Panc1 (cell line): ENCODE measurements around the gene TNFAIP8L1. TPM values are rescaled to one million over a fixed set of nuclear protein-coding genes. Genes with fewer than 3 reads are reported as not detected.
A peak's percentile ranks its signal among the peaks of the same experiment; 100 is the strongest.

Experiments
- ATAC-seq: fragments of 200-7000 bp; cut with Tn5 transposase; 2 replicates; pipeline ENCODE4 v1.9.1; 2020; ENCODE audit warnings: mild to moderate bottlenecking, moderate library complexity
- BruUV-seq: library from RNA; stranded (reverse); fragments of 400-500 nt; replicated peaks from 2 replicates; lab custom pipeline; 2021; lab: Mats Ljungman, UMichigan
- CTCF ChIA-PET: fragments of 300-600 bp; sonication (Branson Sonifier 250); formaldehyde crosslinking; loops from one replicate; lab custom pipeline; 2022; ENCODE audit warnings: antibody characterized with exemption; lab: Charles Lee
- POLR2A ChIA-PET: fragments of 300-600 bp; sonication (Branson Sonifier 250); formaldehyde crosslinking; loops from one replicate; lab custom pipeline; 2022; ENCODE audit warnings: antibody characterized with exemption; lab: Charles Lee
- DNase-seq: peaks from one replicate; pipeline ENCODE4 v3.0.0-alpha.2; 2010; ENCODE audit warnings: low read depth, low spot score
- H3K27ac ChIP-seq: 2 replicates; pipeline ENCODE4 v1.5.1; 2011; ENCODE audit warnings: mild to moderate bottlenecking, low read length, inconsistent platforms
- H3K27me3 ChIP-seq: fragments of 200-500 bp; sonication (Bioruptor generic); 2 replicates; pipeline ENCODE4 v1.6.0; 2014; ENCODE audit warnings: low read length, inconsistent platforms; ENCODE audit not compliant: control insufficient read depth, insufficient read depth
- H3K36me3 ChIP-seq: fragments of 200-500 bp; sonication (Bioruptor generic); 2 replicates; pipeline ENCODE4 v1.5.1; 2014; ENCODE audit warnings: inconsistent platforms, mild to moderate bottlenecking, low read length, moderate library complexity; ENCODE audit not compliant: control insufficient read depth, insufficient read depth
- H3K4me1 ChIP-seq: 2 replicates; pipeline ENCODE4 v1.5.1; 2011; ENCODE audit warnings: inconsistent platforms, mild to moderate bottlenecking, low read length, moderate library complexity; ENCODE audit not compliant: control insufficient read depth, insufficient read depth
- H3K4me3 ChIP-seq, 2 experiments: 2 replicates each; pipeline ENCODE4 v1.5.1; 2011 to 2012; ENCODE audit warnings: low read depth in 2 of 2, low read length in 2 of 2, mild to moderate bottlenecking in 2 of 2, inconsistent platforms in 1 of 2, moderate library complexity in 1 of 2
- H3K9me3 ChIP-seq: fragments of 200-500 bp; sonication (Bioruptor generic); 2 replicates; pipeline ENCODE4 v1.5.1; 2014; ENCODE audit warnings: low read depth, mild to moderate bottlenecking, inconsistent platforms, low read length, moderate library complexity; ENCODE audit not compliant: control insufficient read depth, insufficient read depth
- CTCF ChIP-seq: fragments of 450-650 bp; IDR thresholded peaks from 2 replicates; pipeline ENCODE4 v1.5.1; 2017; ENCODE audit warnings: mild to moderate bottlenecking
- POLR2AphosphoS5 ChIP-seq: IDR thresholded peaks from 2 replicates; pipeline ENCODE4 v1.6.1; 2012; ENCODE audit warnings: mild to moderate bottlenecking, low read depth, low read length, moderate library complexity
- REST ChIP-seq, 2 experiments: IDR thresholded peaks; 2 replicates each; pipeline ENCODE4 v1.6.1; 2011 to 2012; ENCODE audit warnings: low read depth in 2 of 2, control low read depth in 1 of 2, low read length in 1 of 2, mild to moderate bottlenecking in 1 of 2, moderate library complexity in 1 of 2; ENCODE audit not compliant: insufficient read depth in 1 of 2
- SIN3A ChIP-seq: IDR thresholded peaks from 2 replicates; pipeline ENCODE4 v1.6.1; 2012; ENCODE audit warnings: low read depth, mild to moderate bottlenecking, low read length, moderate library complexity, borderline replicate concordance; ENCODE audit not compliant: insufficient read depth
- TCF7L2 ChIP-seq: IDR thresholded peaks from 2 replicates; pipeline ENCODE4 v1.6.1; 2011; ENCODE audit warnings: mild to moderate bottlenecking, low read depth, low read length, inconsistent platforms
- in situ Hi-C: cut with HindIII; loops from 2 replicates; pipeline ENCODE4 v1.10.0; 2016; ENCODE audit warnings: low sequenced_read_pairs, low pct_unique_long_range_greater_than_20kb
- intact Hi-C: fragments of 100-400 bp; cut with micrococcal nuclease; formaldehyde crosslinking; loops from one replicate; pipeline ENCODE4 v1.10.0; 2022; ENCODE audit not compliant: unreplicated experiment
- total RNA-seq: library from RNA; stranded (reverse); gene quantifications from one replicate; pipeline ENCODE4 v1.2.1, GENCODE V29; 2021; ENCODE audit not compliant: unreplicated experiment

Gene TNFAIP8L1
- total RNA-seq, 1 experiment from 2014 or later, result 4.8 TPM

- TF ChIP-seq REST (IDR thresholded peaks at IDR 0.05; ENCODE audit: insufficient read depth in 1 of 2, low read depth in 2 of 2, low read length in 1 of 2) (no peak), CTCF (peak; percentile 72; the same call in 1 of the 2 replicates)
- in situ Hi-C loops, result no loop called here
- DNase-seq, result no peak
- Histone ChIP-seq H3K4me1 (no peaks in the 10 kb centered on the region), H3K9me3 (no peaks in the 10 kb centered on the region), H3K27me3 (no peaks in the 10 kb centered on the region), H3K4me3 (no peak overlapping the region), H3K27ac (no peak overlapping the region), H3K36me3 (no peaks in the 10 kb centered on the region)
- no TSS peak for BruUV-seq
- CTCF ChIA-PET, result interaction anchor here (0.6 to 1.1 kb wide), 2 partner anchors 12 to 36 kb away, joined by 7 read pairs; no protein-coding TSS in a partner anchor
- intact Hi-C loops, result no loop called here
- peak; percentile 87 for ATAC-seq
- POLR2A ChIA-PET, result no interaction called here
These were observed 21.0 kb downstream of the TNFAIP8L1 start for GRCh38 chr19:4660181-4660791.

- POLR2A ChIA-PET, result no interaction called here
These were observed 21.7 kb downstream of the TNFAIP8L1 start for GRCh38 chr19:4660993-4661392.

More at GRCh38 chr19:4660993-4661392, 21.7 kb downstream of the TNFAIP8L1 start:
- no peaks in the 10 kb centered on the region for H3K36me3 ChIP-seq
- no peaks in the 10 kb centered on the region for H3K27me3 ChIP-seq
- BruUV-seq, result no TSS peak
- DNase-seq (no peak), ATAC-seq (no peak)
- in situ Hi-C loops (no loop called here), intact Hi-C loops (no loop called here)
- H3K9me3 ChIP-seq, result no peaks in the 10 kb centered on the region
- no peak for TF ChIP-seq SIN3A
- TF ChIP-seq TCF7L2, result no peak
- no peak for TF ChIP-seq POLR2AphosphoS5
- no peak for TF ChIP-seq REST (IDR thresholded peaks at IDR 0.05; ENCODE audit: insufficient read depth in 1 of 2, low read depth in 2 of 2, low read length in 1 of 2)
- no peak for TF ChIP-seq CTCF
- no peaks in the 10 kb centered on the region for H3K4me1 ChIP-seq
- CTCF ChIA-PET, result interaction anchor here (1.1 kb wide), 1 partner anchor 12 kb away, joined by 7 read pairs; no protein-coding TSS in a partner anchor
- H3K27ac ChIP-seq, result no peak overlapping the region
- no peak overlapping the region for H3K4me3 ChIP-seq
